GM18498 (cell line): ENCODE results near the gene TMEM30A.
A peak's percentile ranks its signal among the peaks of the same experiment; 100 is the strongest.

Experiments
- ATAC-seq: cut with Tn5 transposase; IDR thresholded peaks from one replicate; pipeline ENCODE4 v1.9.1; 2021; ENCODE audit warnings: mild to moderate bottlenecking, moderate library complexity; ENCODE audit not compliant: unreplicated experiment

The TMEM30A gene

GRCh38 chr6:75220357-75220756 lies 64.2 kb downstream of the TMEM30A start:
- no peak for ATAC-seq

- no peak for ATAC-seq
Measured at GRCh38 chr6:75219263-75219662, 65.3 kb downstream of the TMEM30A start.

- no peak for ATAC-seq
Measured at GRCh38 chr6:75217193-75217592, 67.4 kb downstream of the TMEM30A start.

- no peak for ATAC-seq
Measured at GRCh38 chr6:75215291-75215690, 69.3 kb downstream of the TMEM30A start.

- peak; percentile 41 for ATAC-seq
Measured at GRCh38 chr6:75213732-75214131, 70.9 kb downstream of the TMEM30A start.

- ATAC-seq = no peak
Measured at GRCh38 chr6:75213112-75213511, 71.5 kb downstream of the TMEM30A start.

- no peak for ATAC-seq
Measured at GRCh38 chr6:75211920-75212590, 72.5 kb downstream of the TMEM30A start.

GRCh38 chr6:75210885-75211739 lies 73.5 kb downstream of the TMEM30A start:
- no peak for ATAC-seq

- no peak for ATAC-seq
Measured at GRCh38 chr6:75209184-75209723, 75.3 kb downstream of the TMEM30A start.

- peak; percentile 73 for ATAC-seq
Measured at GRCh38 chr6:75208298-75209183, 76.1 kb downstream of the TMEM30A start.

GRCh38 chr6:75206576-75207342 lies 77.8 kb downstream of the TMEM30A start:
- ATAC-seq = no peak

GRCh38 chr6:75205776-75206575 lies 78.6 kb downstream of the TMEM30A start, which contains the start of gene COL12A1:
Gene COL12A1 (minus strand): TSS chr6:75206053. CDS start chr6:75202792, 3,261 bp downstream.
- ATAC-seq = no peak

GRCh38 chr6:75204959-75205775 lies 79.4 kb downstream of the TMEM30A start:
- ATAC-seq = no peak

GRCh38 chr6:75204217-75204958 lies 80.2 kb downstream of the TMEM30A start:
- ATAC-seq = no peak

- ATAC-seq = no peak
Measured at GRCh38 chr6:75203721-75204120, 80.9 kb downstream of the TMEM30A start.
